Ovary (tissue), 9 donors: ENCODE data around the gene CDKAL1. TPM values are rescaled to one million over a fixed set of nuclear protein-coding genes. Genes with fewer than 3 reads are reported as not detected.

Source experiments
- DNase-seq, 5 donors: peaks; one replicate each; pipeline ENCODE4 v3.0.0-alpha.2; 2019 to 2020
- H3K27ac ChIP-seq, 2 donors: fragments of 200-600 bp; one replicate each; pipeline versions ENCODE4 v1.5.1 to v1.8.0; 2019 to 2022
- H3K27me3 ChIP-seq: fragments of 200-600 bp; one replicate; pipeline ENCODE4 v1.8.0; 2022
- H3K36me3 ChIP-seq: fragments of 200-600 bp; sonication (generic); one replicate; pipeline ENCODE4 v1.5.1; 2019
- H3K4me1 ChIP-seq: one replicate; pipeline ENCODE4 v1.8.1; 2013; ENCODE audit warnings: mild to moderate bottlenecking, moderate library complexity; ENCODE audit not compliant: insufficient read depth
- H3K4me3 ChIP-seq: fragments of 200-600 bp; sonication (generic); one replicate; pipeline ENCODE4 v1.5.1; 2017
- H3K9me3 ChIP-seq, 2 donors: fragments of 200-600 bp in 1 of 2; sonication (generic) in 1 of 2; one replicate each; pipeline versions ENCODE4 v1.5.1 to v1.8.1; 2013 to 2019; ENCODE audit warnings: mild to moderate bottlenecking in 1 of 2, moderate library complexity in 1 of 2
- EP300 ChIP-seq: sonication (generic); formaldehyde crosslinking; IDR thresholded peaks from one replicate; pipeline ENCODE4 v1.6.1; 2017; ENCODE audit warnings: antibody characterized with exemption
- POLR2A ChIP-seq: fragments of 450-650 bp; IDR thresholded peaks from one replicate; pipeline ENCODE4 v1.6.1; 2017; ENCODE audit warnings: antibody characterized with exemption, mild to moderate bottlenecking, moderate library complexity
- WGBS, 3 donors: extraction: QIAGEN DNeasy Blood & Tissue Kit in 1 of 3; methylation state at CpG; one replicate each; pipeline versions ENCODE4 v1.1.5 to v1.1.7; 2013 to 2017; 5-methylcytosine and 5-hydroxymethylcytosine counted together
- intact Hi-C, 4 donors: fragments of 100-400 bp; cut with DNase I; formaldehyde crosslinking; loops; one replicate each; pipeline versions ENCODE4 v1.11.0 to v1.15.1; 2022 to 2023
- polyA plus RNA-seq, 2 donors: library from polyadenylated mRNA; stranded (reverse); fragments of 200-250 nt in 1 of 2; fragments of 350-450 nt in 1 of 2; fragmentation: Illumina TruSeq in 1 of 2; extraction: RNeasy Lipid Tissue Mini Kit (QIAGEN cat#74804) in 1 of 2; gene quantifications; one replicate each; pipeline ENCODE4 v1.2.3, GENCODE V29; 2013 to 2014
- total RNA-seq, 7 donors: library from RNA; depleted of rRNA in 2 of 7; stranded (reverse); fragments of >200 nt in 2 of 7; fragmentation: NEBNext Ultra II Directional in 3 of 7; extraction: Animal tissue kit (Norgen Biotek cat#: 25700) in 3 of 7; gene quantifications; one replicate each; pipeline versions ENCODE4 v1.1.0 to v1.2.4, GENCODE V29; 2016 to 2023
- TF ChIP-seq, protein P1 (sequence below), 3 donors: fragments of 450-650 bp in 2 of 3; fragments of 200-600 bp in 1 of 3; IDR thresholded peaks; one replicate each; pipeline versions ENCODE4 v1.5.1 to v1.8.0; 2016 to 2022; ENCODE audit warnings: antibody characterized with exemption in 3 of 3, mild to moderate bottlenecking in 1 of 3
- donor health status: DM: no; HTN: no; CAD: no; lungs with moderate emphysema.
- donor health status: DM: no; HTN: no; CAD: no.
- donor health status: Bipolar disorder and iron deficiency.
- donor health status: DM: yes; HTN: yes; CAD: no.
- donor health status: DM: no; HTN: no; CAD: no.
- donor health status: DM: yes; HTN: yes; CAD: no.

The CDKAL1 gene
- total and polyA plus RNA-seq, 9 donors: 6.8 to 21.3 (median 18.9) TPM

DNA sequence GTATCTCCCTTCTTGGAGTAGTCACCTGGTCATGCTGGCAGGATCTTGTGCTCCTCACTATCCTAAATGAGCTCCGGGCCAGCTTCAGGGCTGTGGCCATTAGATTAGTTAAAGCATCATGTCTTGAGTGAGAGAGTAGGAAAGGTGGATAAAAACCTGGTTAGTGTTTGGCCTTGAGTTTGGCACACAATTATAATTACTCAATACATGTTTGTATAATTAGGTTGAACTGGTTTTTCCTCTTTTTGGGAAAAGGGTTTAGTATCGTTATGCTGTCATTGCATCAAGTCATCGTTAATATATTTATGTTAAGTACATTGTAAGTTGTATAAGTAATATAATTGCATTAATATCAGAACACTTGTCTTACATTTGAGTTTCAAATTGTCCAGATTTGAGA lies 126.3 kb downstream of the CDKAL1 start:
- Histone ChIP-seq H3K27me3 (no peaks in the 10 kb centered on the region), H3K4me1 (peaks cover 2% of the 10 kb centered on the region), H3K4me3 (no peak overlapping the region), H3K27ac (no peak overlapping the region), H3K9me3 (no peaks in the 10 kb centered on the region), H3K36me3 (no peaks in the 10 kb centered on the region)
- intact Hi-C loops: no loop called here
- no peak for TF ChIP-seq POLR2A
- TF ChIP-seq EP300: no peak
- TF ChIP-seq, protein P1, sequence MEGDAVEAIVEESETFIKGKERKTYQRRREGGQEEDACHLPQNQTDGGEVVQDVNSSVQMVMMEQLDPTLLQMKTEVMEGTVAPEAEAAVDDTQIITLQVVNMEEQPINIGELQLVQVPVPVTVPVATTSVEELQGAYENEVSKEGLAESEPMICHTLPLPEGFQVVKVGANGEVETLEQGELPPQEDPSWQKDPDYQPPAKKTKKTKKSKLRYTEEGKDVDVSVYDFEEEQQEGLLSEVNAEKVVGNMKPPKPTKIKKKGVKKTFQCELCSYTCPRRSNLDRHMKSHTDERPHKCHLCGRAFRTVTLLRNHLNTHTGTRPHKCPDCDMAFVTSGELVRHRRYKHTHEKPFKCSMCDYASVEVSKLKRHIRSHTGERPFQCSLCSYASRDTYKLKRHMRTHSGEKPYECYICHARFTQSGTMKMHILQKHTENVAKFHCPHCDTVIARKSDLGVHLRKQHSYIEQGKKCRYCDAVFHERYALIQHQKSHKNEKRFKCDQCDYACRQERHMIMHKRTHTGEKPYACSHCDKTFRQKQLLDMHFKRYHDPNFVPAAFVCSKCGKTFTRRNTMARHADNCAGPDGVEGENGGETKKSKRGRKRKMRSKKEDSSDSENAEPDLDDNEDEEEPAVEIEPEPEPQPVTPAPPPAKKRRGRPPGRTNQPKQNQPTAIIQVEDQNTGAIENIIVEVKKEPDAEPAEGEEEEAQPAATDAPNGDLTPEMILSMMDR (IDR thresholded peaks at IDR 0.05): no peak
- 87 to 93% (median 92%) methylated on average over 3 of the region's 3 CpGs for WGBS, 3 donors
- DNase-seq: no peak

DNA sequence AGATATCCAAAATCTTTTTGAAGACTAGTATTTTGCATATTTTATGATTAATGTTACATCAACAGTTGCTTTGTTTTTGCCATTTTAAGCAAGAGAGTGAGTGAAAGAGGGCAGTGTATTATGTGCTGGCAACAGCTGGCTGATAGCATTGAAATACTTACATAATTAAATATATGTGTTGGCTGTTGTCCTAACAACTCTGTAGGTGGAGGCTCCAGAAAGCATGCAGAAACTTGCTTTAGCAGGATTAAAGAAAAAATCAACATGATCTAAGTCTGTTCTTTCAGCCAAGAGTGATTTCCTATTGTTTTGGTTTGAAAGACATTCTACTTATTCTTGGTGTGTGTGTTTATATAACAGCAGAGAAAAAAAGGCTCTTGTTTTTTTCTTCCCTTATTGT lies 127.5 kb downstream of the CDKAL1 start:
- intact Hi-C loops: no loop called here
- H3K36me3 ChIP-seq: no peaks in the 10 kb centered on the region
- DNase-seq: no peak
- no peaks in the 10 kb centered on the region for H3K27me3 ChIP-seq
- H3K4me1 ChIP-seq: peaks cover 2% of the 10 kb centered on the region
- no peak overlapping the region for H3K27ac ChIP-seq
- TF ChIP-seq POLR2A: no peak
- TF ChIP-seq, protein P1 (IDR thresholded peaks at IDR 0.05): no peak
- TF ChIP-seq EP300: no peak
- H3K4me3 ChIP-seq: no peak overlapping the region
- H3K9me3 ChIP-seq: no peaks in the 10 kb centered on the region

DNA sequence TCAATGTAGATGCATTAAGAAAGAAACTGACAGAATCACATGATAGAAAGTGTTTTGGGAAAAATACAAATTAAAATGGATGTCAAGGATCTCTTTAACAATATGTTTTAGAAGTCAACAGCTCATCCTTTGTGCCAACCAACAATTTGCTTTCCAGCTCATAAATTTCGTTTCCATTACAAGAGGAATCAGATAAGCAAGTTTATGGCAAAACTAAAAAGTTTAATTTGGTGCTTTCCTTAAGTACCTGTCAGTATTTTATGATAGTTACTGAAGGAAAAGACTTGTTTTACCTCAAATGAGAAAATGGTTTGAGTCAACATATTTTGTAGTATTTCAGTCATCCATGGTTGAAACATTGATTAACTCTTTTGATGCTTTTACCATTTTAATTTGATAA lies 130.0 kb downstream of the CDKAL1 start:
- intact Hi-C loops: no loop called here
- TF ChIP-seq, protein P1 (IDR thresholded peaks at IDR 0.05): no peak
- TF ChIP-seq EP300: no peak
- TF ChIP-seq POLR2A: no peak
- Histone ChIP-seq H3K36me3 (no peaks in the 10 kb centered on the region), H3K27me3 (no peaks in the 10 kb centered on the region), H3K4me1 (peaks cover 4% of the 10 kb centered on the region), H3K4me3 (no peak overlapping the region), H3K9me3 (no peaks in the 10 kb centered on the region), H3K27ac (no peak overlapping the region)
- no peak for DNase-seq
- 94 to 95% (median 95%) methylated on average over 1 of the region's 1 CpG for WGBS, 3 donors

DNA sequence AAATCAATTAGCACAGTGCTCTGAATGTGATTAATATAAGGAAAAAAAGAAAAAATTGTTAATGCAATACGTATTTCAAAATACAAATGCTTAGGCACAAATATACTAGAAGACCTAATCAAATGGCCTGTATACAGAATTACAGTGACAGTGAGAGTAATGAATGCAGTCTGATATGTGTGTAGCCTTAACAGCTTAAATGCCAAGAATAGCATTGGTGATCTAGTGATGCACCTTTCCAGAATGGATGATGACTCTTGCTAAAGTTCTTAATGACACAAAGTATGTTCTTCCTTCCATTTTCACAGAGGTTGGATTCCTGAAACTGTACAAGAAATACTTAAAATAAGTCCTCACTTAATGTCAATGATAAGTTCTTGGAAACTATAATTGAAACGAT lies 131.0 kb downstream of the CDKAL1 start:
- 46 to 97% (median 68%) methylated on average over 2 of the region's 2 CpGs for WGBS, 3 donors
- no peak overlapping the region for H3K4me3 ChIP-seq

More for the DNA sequence above, 131.0 kb downstream of the CDKAL1 start:
- H3K4me1 ChIP-seq: peaks cover 4% of the 10 kb centered on the region
- no peaks in the 10 kb centered on the region for H3K36me3 ChIP-seq
- H3K9me3 ChIP-seq: no peaks in the 10 kb centered on the region
- intact Hi-C loops: no loop called here
- no peak for TF ChIP-seq EP300
- TF ChIP-seq POLR2A: no peak
- TF ChIP-seq, protein P1 (IDR thresholded peaks at IDR 0.05): no peak
- no peak for DNase-seq
- no peaks in the 10 kb centered on the region for H3K27me3 ChIP-seq
- H3K27ac ChIP-seq: no peak overlapping the region
